Right lobe of liver (tissue), 4 donors: ENCODE results near the gene ALG1.

Experiments
- POLR2A ChIP-seq: fragments of 450-650 bp; IDR thresholded peaks from one replicate; pipeline ENCODE4 v1.6.1; 2017; ENCODE audit warnings: antibody characterized with exemption, mild to moderate bottlenecking
- TF ChIP-seq, protein P1 (sequence below), 4 donors: fragments of 200-600 bp in 3 of 4; fragments of 450-650 bp in 1 of 4; IDR thresholded peaks; one replicate each; pipeline versions ENCODE4 v1.5.1 to v1.8.0; 2016 to 2022; ENCODE audit warnings: antibody characterized with exemption in 4 of 4, mild to moderate bottlenecking in 2 of 4
- donor health status: DM: no; HTN: no; CAD: no.
- donor health status: DM: no; HTN: no; CAD: no.
- donor health status: DM: no; HTN: yes; CAD: no.

DNA sequence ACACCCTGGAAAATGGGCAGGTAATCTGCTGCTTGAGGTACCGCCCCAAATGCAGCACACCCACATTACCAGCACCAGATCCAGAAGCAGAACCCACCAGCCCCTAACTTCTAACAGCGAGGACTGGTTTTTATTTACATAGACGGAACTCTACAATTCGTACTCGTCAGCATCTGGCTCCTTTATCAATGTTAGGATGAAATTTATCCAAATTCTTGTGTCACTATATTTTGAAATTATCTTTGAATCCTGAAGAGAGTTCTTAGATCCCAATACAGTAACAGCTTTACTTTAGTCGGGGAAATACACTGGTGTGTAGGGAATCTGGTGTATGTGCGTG lies 332 bp upstream of the ALG1 start:
- TF ChIP-seq, protein P1, sequence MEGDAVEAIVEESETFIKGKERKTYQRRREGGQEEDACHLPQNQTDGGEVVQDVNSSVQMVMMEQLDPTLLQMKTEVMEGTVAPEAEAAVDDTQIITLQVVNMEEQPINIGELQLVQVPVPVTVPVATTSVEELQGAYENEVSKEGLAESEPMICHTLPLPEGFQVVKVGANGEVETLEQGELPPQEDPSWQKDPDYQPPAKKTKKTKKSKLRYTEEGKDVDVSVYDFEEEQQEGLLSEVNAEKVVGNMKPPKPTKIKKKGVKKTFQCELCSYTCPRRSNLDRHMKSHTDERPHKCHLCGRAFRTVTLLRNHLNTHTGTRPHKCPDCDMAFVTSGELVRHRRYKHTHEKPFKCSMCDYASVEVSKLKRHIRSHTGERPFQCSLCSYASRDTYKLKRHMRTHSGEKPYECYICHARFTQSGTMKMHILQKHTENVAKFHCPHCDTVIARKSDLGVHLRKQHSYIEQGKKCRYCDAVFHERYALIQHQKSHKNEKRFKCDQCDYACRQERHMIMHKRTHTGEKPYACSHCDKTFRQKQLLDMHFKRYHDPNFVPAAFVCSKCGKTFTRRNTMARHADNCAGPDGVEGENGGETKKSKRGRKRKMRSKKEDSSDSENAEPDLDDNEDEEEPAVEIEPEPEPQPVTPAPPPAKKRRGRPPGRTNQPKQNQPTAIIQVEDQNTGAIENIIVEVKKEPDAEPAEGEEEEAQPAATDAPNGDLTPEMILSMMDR (IDR thresholded peaks at IDR 0.05) = no peak
- TF ChIP-seq POLR2A = no peak
